SK-N-SH (cell line): ENCODE data around the gene SLCO4A1. TPM values are rescaled to one million over a fixed set of nuclear protein-coding genes. Genes with fewer than 3 reads are reported as not detected.

ENCODE experiments used
- CTCF ChIA-PET: fragments of 300-600, 350-600 bp; formaldehyde crosslinking; extraction: SDS; loops from one replicate; lab custom pipeline; 2021; lab: Yijun Ruan, JAX
- POLR2A ChIA-PET: fragments of 350-600 bp; sonication (Branson Sonifier 250); formaldehyde crosslinking; extraction: SDS; loops from one replicate; lab custom pipeline; 2020; ENCODE audit warnings: antibody characterized with exemption, inconsistent platforms; lab: Yijun Ruan, JAX
- DNase-seq: peaks from one replicate; pipeline ENCODE4 v3.0.0; 2012
- H2AFZ ChIP-seq: fragments of 200-600 bp; sonication (generic); 2 replicates; pipeline ENCODE4 v1.8.1; 2016; ENCODE audit warnings: antibody characterized with exemption, mild to moderate bottlenecking, low read depth
- H3F3A ChIP-seq: fragments of 200-600 bp; sonication (generic); replicated peaks from 2 replicates; pipeline ENCODE3; 2016; ENCODE audit warnings: antibody characterized with exemption, mild to moderate bottlenecking; ENCODE audit not compliant: insufficient read depth
- H3K27ac ChIP-seq, 2 experiments: fragments of 200-500 bp in 1 of 2; fragments of 200-600 bp in 1 of 2; sonication (Bioruptor generic) in 1 of 2; sonication (generic), shearing (Covaris generic) in 1 of 2; 2 replicates each; pipeline versions ENCODE4 v1.5.1 to v1.6.1; 2014 to 2016; ENCODE audit warnings: low read depth in 2 of 2, inconsistent platforms in 1 of 2, low read length in 1 of 2, mild to moderate bottlenecking in 1 of 2, mixed read lengths in 1 of 2
- H3K27me3 ChIP-seq: fragments of 200-600 bp; sonication (generic), shearing (Covaris generic); 2 replicates; pipeline ENCODE4 v1.6.1; 2016; ENCODE audit warnings: mixed run types; ENCODE audit not compliant: insufficient read depth
- H3K36me3 ChIP-seq, 2 experiments: fragments of 200-500 bp in 1 of 2; fragments of 200-600 bp in 1 of 2; sonication (Bioruptor generic) in 1 of 2; sonication (generic) in 1 of 2; replicated peaks in 1 of 2; 2 replicates each; pipeline versions ENCODE3 to v1.5.1; 2014 to 2016; ENCODE audit warnings: low read length in 1 of 2, mild to moderate bottlenecking in 1 of 2; ENCODE audit not compliant: insufficient read depth in 2 of 2, control insufficient read depth in 1 of 2
- H3K4me1 ChIP-seq, 2 experiments: fragments of 200-500 bp in 1 of 2; fragments of 200-600 bp in 1 of 2; sonication (Bioruptor generic) in 1 of 2; sonication (generic), shearing (Covaris generic) in 1 of 2; 2 replicates each; pipeline versions ENCODE4 v1.5.1 to v1.6.1; 2014 to 2016; ENCODE audit warnings: low read depth in 1 of 2, low read length in 1 of 2, mixed run types in 1 of 2; ENCODE audit not compliant: insufficient read depth in 2 of 2, control insufficient read depth in 1 of 2
- H3K4me2 ChIP-seq: fragments of 200-600 bp; sonication (generic), shearing (Covaris generic); 2 replicates; pipeline ENCODE4 v1.6.1; 2017; ENCODE audit warnings: mixed run types
- H3K4me3 ChIP-seq, 2 experiments: fragments of 200-500 bp in 1 of 2; fragments of 200-600 bp in 1 of 2; sonication (Bioruptor generic) in 1 of 2; sonication (generic), shearing (Covaris generic) in 1 of 2; 2 replicates each; pipeline versions ENCODE4 v1.5.1 to v1.8.1; 2014 to 2016; ENCODE audit warnings: low read depth in 2 of 2, inconsistent platforms in 1 of 2, low read length in 1 of 2, mild to moderate bottlenecking in 1 of 2, mixed read lengths in 1 of 2, moderate library complexity in 1 of 2
- H3K79me2 ChIP-seq: fragments of 200-600 bp; sonication (generic); 2 replicates; pipeline ENCODE4 v1.8.1; 2017; ENCODE audit warnings: mild to moderate bottlenecking; ENCODE audit not compliant: insufficient read depth
- H3K9ac ChIP-seq: fragments of 200-600 bp; sonication (generic); 2 replicates; pipeline ENCODE4 v1.6.1; 2017; ENCODE audit warnings: mixed run types
- H3K9me2 ChIP-seq: fragments of 200-600 bp; sonication (generic); 2 replicates; pipeline ENCODE4 v1.6.1; 2017; ENCODE audit warnings: mixed run types
- H3K9me3 ChIP-seq: fragments of 200-600 bp; sonication (generic); 2 replicates; pipeline ENCODE4 v1.6.1; 2017; ENCODE audit warnings: mixed run types, mild to moderate bottlenecking, moderate library complexity
- H4K20me1 ChIP-seq: fragments of 200-600 bp; sonication (generic); 2 replicates; pipeline ENCODE4 v1.6.1; 2017; ENCODE audit warnings: mild to moderate bottlenecking, mixed run types; ENCODE audit not compliant: insufficient read depth
- CHD2 ChIP-seq: fragments of 150-350 bp; IDR thresholded peaks from 2 replicates; pipeline ENCODE4 v1.6.1; 2018; ENCODE audit warnings: low read length; ENCODE audit not compliant: partially characterized antibody
- CTCF ChIP-seq: fragments of 200-600 bp; sonication (generic); IDR thresholded peaks from 2 replicates; pipeline ENCODE4 v1.6.1; 2017; ENCODE audit warnings: antibody characterized with exemption, mild to moderate bottlenecking, moderate library complexity
- ELF1 ChIP-seq: IDR thresholded peaks from 2 replicates; pipeline ENCODE4 v1.4.0; 2012
- EP300 ChIP-seq, 2 experiments: IDR thresholded peaks; 2 replicates each; pipeline versions ENCODE4 v1.4.0 to v1.6.1; 2012; ENCODE audit warnings: borderline replicate concordance in 1 of 2, low read depth in 1 of 2, low read length in 1 of 2
- EZH2phosphoT487 ChIP-seq: fragments of 200-600 bp; sonication (generic); IDR thresholded peaks from 2 replicates; pipeline ENCODE4 v1.6.1; 2017; ENCODE audit warnings: low read depth, mixed run types, mild to moderate bottlenecking, antibody characterized with exemption, moderate library complexity, borderline replicate concordance
- FOXJ3 ChIP-seq: sonication (generic); formaldehyde crosslinking; IDR thresholded peaks from 2 replicates; pipeline ENCODE4 v1.5.1; 2020; ENCODE audit warnings: mild to moderate bottlenecking, missing genetic modification reagents
- FOXM1 ChIP-seq: IDR thresholded peaks from 2 replicates; pipeline ENCODE4 v1.4.0; 2012; ENCODE audit warnings: low read depth, mild to moderate bottlenecking
- GABPA ChIP-seq: IDR thresholded peaks from 2 replicates; pipeline ENCODE4 v1.4.0; 2012; ENCODE audit warnings: low read depth, mild to moderate bottlenecking
- MEF2A ChIP-seq: IDR thresholded peaks from 2 replicates; pipeline ENCODE4 v1.4.0; 2012; ENCODE audit warnings: low read depth, borderline replicate concordance
- MXI1 ChIP-seq: IDR thresholded peaks from 2 replicates; pipeline ENCODE4 v1.6.1; 2012; ENCODE audit warnings: mild to moderate bottlenecking, low read depth, low read length, improper control_type of control experiment
- PBX3 ChIP-seq: IDR thresholded peaks from 2 replicates; pipeline ENCODE4; 2012
- RAD21 ChIP-seq: IDR thresholded peaks from 2 replicates; pipeline ENCODE4 v1.6.1; 2012; ENCODE audit warnings: mild to moderate bottlenecking, low read length
- RXRA ChIP-seq: IDR thresholded peaks from 2 replicates; pipeline ENCODE4 v1.4.0; 2012; ENCODE audit warnings: low read depth, mild to moderate bottlenecking, borderline replicate concordance
- SMC3 ChIP-seq: IDR thresholded peaks from 2 replicates; pipeline ENCODE4 v1.6.1; 2012; ENCODE audit warnings: low read depth, low read length, improper control_type of control experiment
- TAF1 ChIP-seq: IDR thresholded peaks from 2 replicates; pipeline ENCODE4 v1.6.1; 2012; ENCODE audit warnings: low read depth, mild to moderate bottlenecking, low read length, moderate library complexity, borderline replicate concordance
- TCF12 ChIP-seq: IDR thresholded peaks from 2 replicates; pipeline ENCODE4 v1.4.0; 2012
- TEAD4 ChIP-seq: IDR thresholded peaks from 2 replicates; pipeline ENCODE4 v1.4.0; 2012; ENCODE audit warnings: mild to moderate bottlenecking, borderline replicate concordance; ENCODE audit not compliant: insufficient read depth
- USF2 ChIP-seq: fragments of 150-350 bp; IDR thresholded peaks from 2 replicates; pipeline ENCODE4 v1.6.1; 2017; ENCODE audit warnings: antibody characterized with exemption, low read length, low read depth, borderline replicate concordance
- WGBS: methylation state at CpG from one replicate; pipeline ENCODE4 v1.1.6; 2017; ENCODE audit warnings: low lambda C conversion rate; 5-methylcytosine and 5-hydroxymethylcytosine counted together
- polyA plus RNA-seq, 3 experiments: library from polyadenylated mRNA; depleted of rRNA; stranded (reverse); fragments of >200 nt; gene quantifications; 2 replicates each; pipeline ENCODE4 v1.2.3, GENCODE V29; 2012
- TF ChIP-seq, protein P1 (sequence below): IDR thresholded peaks from 2 replicates; pipeline ENCODE4 v1.4.0; 2012; ENCODE audit warnings: low read depth, borderline replicate concordance
- TF ChIP-seq, protein P2 (sequence below): fragments of 150-350 bp; IDR thresholded peaks from 2 replicates; pipeline ENCODE4 v1.6.1; 2016; ENCODE audit warnings: mild to moderate bottlenecking, low read depth, low read length

SLCO4A1 gene
- polyA plus RNA-seq, 1 of the 3 experiments (the other 2 are of a cell fraction) = 0.33 TPM

DNA sequence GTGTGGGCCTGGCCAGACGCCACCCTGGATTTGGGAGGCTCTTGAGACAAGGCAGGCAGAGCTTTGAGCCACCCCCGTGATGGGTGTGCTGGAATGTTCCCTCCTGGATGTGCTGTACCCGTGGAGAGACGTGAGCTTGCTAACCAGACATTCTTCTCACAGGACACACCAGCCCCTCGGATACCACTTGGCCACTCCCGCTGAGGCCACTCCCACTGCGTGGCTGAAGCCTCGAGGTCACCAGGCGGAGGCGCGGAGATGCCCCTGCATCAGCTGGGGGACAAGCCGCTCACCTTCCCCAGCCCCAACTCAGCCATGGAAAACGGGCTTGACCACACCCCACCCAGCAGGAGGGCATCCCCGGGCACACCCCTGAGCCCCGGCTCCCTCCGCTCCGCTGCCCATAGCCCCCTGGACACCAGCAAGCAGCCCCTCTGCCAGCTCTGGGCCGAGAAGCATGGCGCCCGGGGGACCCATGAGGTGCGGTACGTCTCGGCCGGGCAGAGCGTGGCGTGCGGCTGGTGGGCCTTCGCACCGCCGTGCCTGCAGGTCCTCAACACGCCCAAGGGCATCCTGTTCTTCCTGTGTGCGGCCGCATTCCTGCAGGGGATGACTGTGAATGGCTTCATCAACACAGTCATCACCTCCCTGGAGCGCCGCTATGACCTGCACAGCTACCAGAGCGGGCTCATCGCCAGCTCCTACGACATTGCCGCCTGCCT is 14.1 kb downstream of the SLCO4A1 start:
- Histone ChIP-seq H3K4me3 (no peak overlapping the region), H3K4me2 (no peak overlapping the region), H2AFZ (no peak overlapping the region), H4K20me1 (no peaks in the 10 kb centered on the region)
- POLR2A ChIA-PET = no interaction called here
- TF ChIP-seq TAF1 (no peak), EZH2phosphoT487 (no peak), MXI1 (no peak), TEAD4 (no peak), ELF1 (no peak), PBX3 (no peak), TCF12 (no peak), RXRA (no peak), MEF2A (no peak), FOXM1 (no peak), RAD21 (no peak), FOXJ3 (CRISPR knock-in tag) (no peak), EP300 (IDR thresholded peaks at IDR 0.05; ENCODE audit: borderline replicate concordance in 1 of 2, low read depth in 1 of 2, low read length in 1 of 2) (no peak), GABPA (no peak), SMC3 (no peak), CHD2 (no peak), CTCF (no peak), USF2 (no peak)
- TF ChIP-seq, protein P1, sequence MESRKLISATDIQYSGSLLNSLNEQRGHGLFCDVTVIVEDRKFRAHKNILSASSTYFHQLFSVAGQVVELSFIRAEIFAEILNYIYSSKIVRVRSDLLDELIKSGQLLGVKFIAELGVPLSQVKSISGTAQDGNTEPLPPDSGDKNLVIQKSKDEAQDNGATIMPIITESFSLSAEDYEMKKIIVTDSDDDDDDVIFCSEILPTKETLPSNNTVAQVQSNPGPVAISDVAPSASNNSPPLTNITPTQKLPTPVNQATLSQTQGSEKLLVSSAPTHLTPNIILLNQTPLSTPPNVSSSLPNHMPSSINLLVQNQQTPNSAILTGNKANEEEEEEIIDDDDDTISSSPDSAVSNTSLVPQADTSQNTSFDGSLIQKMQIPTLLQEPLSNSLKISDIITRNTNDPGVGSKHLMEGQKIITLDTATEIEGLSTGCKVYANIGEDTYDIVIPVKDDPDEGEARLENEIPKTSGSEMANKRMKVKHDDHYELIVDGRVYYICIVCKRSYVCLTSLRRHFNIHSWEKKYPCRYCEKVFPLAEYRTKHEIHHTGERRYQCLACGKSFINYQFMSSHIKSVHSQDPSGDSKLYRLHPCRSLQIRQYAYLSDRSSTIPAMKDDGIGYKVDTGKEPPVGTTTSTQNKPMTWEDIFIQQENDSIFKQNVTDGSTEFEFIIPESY = no peak
- TF ChIP-seq, protein P2, sequence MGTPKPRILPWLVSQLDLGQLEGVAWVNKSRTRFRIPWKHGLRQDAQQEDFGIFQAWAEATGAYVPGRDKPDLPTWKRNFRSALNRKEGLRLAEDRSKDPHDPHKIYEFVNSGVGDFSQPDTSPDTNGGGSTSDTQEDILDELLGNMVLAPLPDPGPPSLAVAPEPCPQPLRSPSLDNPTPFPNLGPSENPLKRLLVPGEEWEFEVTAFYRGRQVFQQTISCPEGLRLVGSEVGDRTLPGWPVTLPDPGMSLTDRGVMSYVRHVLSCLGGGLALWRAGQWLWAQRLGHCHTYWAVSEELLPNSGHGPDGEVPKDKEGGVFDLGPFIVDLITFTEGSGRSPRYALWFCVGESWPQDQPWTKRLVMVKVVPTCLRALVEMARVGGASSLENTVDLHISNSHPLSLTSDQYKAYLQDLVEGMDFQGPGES = no peak
- TF ChIP-seq, all 33 proteins: peak for 0
- Histone ChIP-seq H3K9me3 (no peaks in the 10 kb centered on the region), H3K36me3 (no peaks in the 10 kb centered on the region), H3K9me2 (no peaks in the 10 kb centered on the region), H3K27ac (no peak overlapping the region; a peak in 1 of 4 replicates), H3K4me1 (peaks cover 0 to 39% of the 10 kb centered on the region in 2 experiments; a peak in 2 of 4 replicates), H3K79me2 (no peaks in the 10 kb centered on the region), H3K9ac (no peak overlapping the region), H3F3A (no peaks in the 10 kb centered on the region), H3K27me3 (no peaks in the 10 kb centered on the region)
- no peak for DNase-seq
- CTCF ChIA-PET = interaction anchor here (0.6 to 7.4 kb wide), 5 partner anchors 11 to 157 kb away, joined by 3 to 66 read pairs (median 7); no protein-coding TSS in a partner anchor
- 84% methylated on average over 26 of the region's 39 CpGs for WGBS
